Tibial artery (tissue), 4 donors: ENCODE results near the gene PKNOX2.

Source experiments
- DNase-seq, 2 donors: peaks; one replicate each; pipeline ENCODE4 v3.0.0-alpha.2; 2019
- H3K27ac ChIP-seq, 2 donors: fragments of 200-600 bp; sonication (generic) in 1 of 2; 1 replicate in 1 of 2; 2 replicates in 1 of 2; pipeline ENCODE4 v1.5.1; 2018 to 2019; ENCODE audit warnings: mild to moderate bottlenecking in 1 of 2
- H3K27me3 ChIP-seq, 2 donors: fragments of 200-600 bp; sonication (generic) in 1 of 2; one replicate each; pipeline versions ENCODE4 v1.5.1 to v1.6.0; 2016 to 2019
- H3K36me3 ChIP-seq, 3 donors: fragments of 200-600 bp; sonication (generic) in 2 of 3; one replicate each; pipeline ENCODE4 v1.5.1; 2016 to 2019; ENCODE audit warnings: mild to moderate bottlenecking in 2 of 3
- H3K4me1 ChIP-seq, 4 donors: fragments of 200-600 bp; sonication (generic) in 2 of 4; 1 replicate in 3 of 4; 2 replicates in 1 of 4; pipeline ENCODE4 v1.5.1; 2016 to 2019
- H3K4me3 ChIP-seq, 2 donors: fragments of 200-600 bp; sonication (generic) in 1 of 2; 1 replicate in 1 of 2; 2 replicates in 1 of 2; pipeline ENCODE4 v1.5.1; 2018 to 2019; ENCODE audit warnings: mild to moderate bottlenecking in 2 of 2
- H3K9me3 ChIP-seq, 3 donors: fragments of 200-600 bp; sonication (generic) in 1 of 3; one replicate each; pipeline ENCODE4 v1.5.1; 2016 to 2019
- CTCF ChIP-seq, 2 experiments: fragments of 200-600 bp in 1 of 2; fragments of 450-650 bp in 1 of 2; IDR thresholded peaks; one replicate each; pipeline ENCODE4 v1.5.1; 2017 to 2019; ENCODE audit warnings: antibody characterized with exemption in 2 of 2, mild to moderate bottlenecking in 1 of 2, moderate library complexity in 1 of 2
- intact Hi-C: fragments of 100-400 bp; cut with DNase I; formaldehyde crosslinking; loops from one replicate; pipeline ENCODE4 v1.15.0; 2023; ENCODE audit warnings: low total_unique reads

PKNOX2 gene

GRCh38 chr11:125175896-125176575, 11.5 kb downstream of the PKNOX2 start:
- Histone ChIP-seq H3K9me3 (no peaks in the 10 kb centered on the region), H3K36me3 (no peaks in the 10 kb centered on the region), H3K27me3 (peaks cover 0 to 3% of the 10 kb centered on the region in 2 donors), H3K4me3 (no peak overlapping the region), H3K4me1 (peaks cover 0 to 23% (median 13%) of the 10 kb centered on the region in 4 donors), H3K27ac (no peak overlapping the region)
- TF ChIP-seq CTCF (IDR thresholded peaks at IDR 0.05), result no peak
- intact Hi-C loops, result no loop called here
- DNase-seq, result peak in 1 of 2 donors; percentile 74

- Histone ChIP-seq H3K4me3 (no peak overlapping the region), H3K27me3 (peaks cover 0 to 3% of the 10 kb centered on the region in 2 donors), H3K4me1 (peaks cover 0 to 20% (median 10%) of the 10 kb centered on the region in 4 donors), H3K36me3 (no peaks in the 10 kb centered on the region), H3K9me3 (no peaks in the 10 kb centered on the region), H3K27ac (no peak overlapping the region)
- DNase-seq, result peak in 1 of 2 donors; percentile 37
- intact Hi-C loops, result no loop called here
- TF ChIP-seq CTCF (IDR thresholded peaks at IDR 0.05), result no peak
Observed at GRCh38 chr11:125176866-125177265, 12.3 kb downstream of the PKNOX2 start.

GRCh38 chr11:125177543-125177942, 13.0 kb downstream of the PKNOX2 start:
- Histone ChIP-seq H3K36me3 (no peaks in the 10 kb centered on the region), H3K27ac (no peak overlapping the region), H3K4me3 (no peak overlapping the region), H3K27me3 (peaks cover 0 to 3% of the 10 kb centered on the region in 2 donors), H3K9me3 (no peaks in the 10 kb centered on the region), H3K4me1 (peaks cover 0 to 20% (median 10%) of the 10 kb centered on the region in 4 donors)
- intact Hi-C loops, result no loop called here
- peak in 1 of 2 donors; percentile 44 for DNase-seq
- no peak for TF ChIP-seq CTCF (IDR thresholded peaks at IDR 0.05)

GRCh38 chr11:125179346-125179745, 14.8 kb downstream of the PKNOX2 start:
- peaks cover 0 to 3% of the 10 kb centered on the region in 2 donors for H3K27me3 ChIP-seq
- peaks cover 0 to 20% (median 10%) of the 10 kb centered on the region in 4 donors for H3K4me1 ChIP-seq
- TF ChIP-seq CTCF (IDR thresholded peaks at IDR 0.05), result no peak
- no peaks in the 10 kb centered on the region for H3K9me3 ChIP-seq
- no peak overlapping the region for H3K4me3 ChIP-seq
- no peak overlapping the region for H3K27ac ChIP-seq
- peak in 1 of 2 donors; percentile 39 for DNase-seq
- intact Hi-C loops, result no loop called here
- H3K36me3 ChIP-seq, result no peaks in the 10 kb centered on the region

GRCh38 chr11:125179895-125180294, 15.3 kb downstream of the PKNOX2 start:
- intact Hi-C loops, result no loop called here
- Histone ChIP-seq H3K4me1 (peaks cover 0 to 16% (median 10%) of the 10 kb centered on the region in 4 donors), H3K27me3 (peaks cover 0 to 3% of the 10 kb centered on the region in 2 donors), H3K27ac (no peak overlapping the region), H3K4me3 (no peak overlapping the region), H3K36me3 (no peaks in the 10 kb centered on the region), H3K9me3 (no peaks in the 10 kb centered on the region)
- DNase-seq, result peak in 1 of 2 donors; percentile 12
- TF ChIP-seq CTCF (IDR thresholded peaks at IDR 0.05), result no peak
